H9 (cell line): ENCODE data around the gene BRPF1. TPM values are rescaled to one million over a fixed set of nuclear protein-coding genes. Genes with fewer than 3 reads are reported as not detected.

Experiments
- DNase-seq: peaks from one replicate; pipeline ENCODE4 v3.0.0-alpha.2; 2017
- H2AFZ ChIP-seq: one replicate; pipeline ENCODE4 v1.6.1; 2013; ENCODE audit warnings: mild to moderate bottlenecking, low read length, control low read depth, moderate library complexity
- H2AK5ac ChIP-seq: 2 replicates; pipeline ENCODE4 v1.6.1; 2013; ENCODE audit warnings: low read length, control low read depth, mixed read lengths; ENCODE audit not compliant: insufficient read length
- H2BK120ac ChIP-seq: one replicate; pipeline ENCODE4 v1.6.1; 2013; ENCODE audit warnings: low read depth, mild to moderate bottlenecking, low read length, control low read depth, inconsistent platforms; ENCODE audit not compliant: poor library complexity, severe bottlenecking
- H2BK12ac ChIP-seq: 2 replicates; pipeline ENCODE4 v1.6.1; 2013; ENCODE audit warnings: low read length, control low read depth, mixed read lengths, low read depth; ENCODE audit not compliant: insufficient read length
- H2BK15ac ChIP-seq: 2 replicates; pipeline ENCODE4 v1.6.1; 2013; ENCODE audit warnings: low read depth, low read length, control low read depth
- H2BK20ac ChIP-seq: one replicate; pipeline ENCODE4 v1.6.1; 2013; ENCODE audit warnings: low read depth, mild to moderate bottlenecking, low read length, control low read depth, inconsistent platforms; ENCODE audit not compliant: poor library complexity, severe bottlenecking
- H2BK5ac ChIP-seq: 2 replicates; pipeline ENCODE4 v1.6.1; 2013; ENCODE audit warnings: low read length, control low read depth, mixed read lengths; ENCODE audit not compliant: insufficient read length
- H3K14ac ChIP-seq: 2 replicates; pipeline ENCODE4 v1.6.1; 2013; ENCODE audit warnings: low read length, control low read depth; ENCODE audit not compliant: insufficient read depth
- H3K18ac ChIP-seq: 2 replicates; pipeline ENCODE4 v1.6.1; 2013; ENCODE audit warnings: low read depth, mild to moderate bottlenecking, mixed read lengths, low read length, control low read depth; ENCODE audit not compliant: insufficient read length
- H3K23ac ChIP-seq: 2 replicates; pipeline ENCODE4 v1.6.1; 2013; ENCODE audit warnings: low read length, control low read depth, mixed read lengths, low read depth; ENCODE audit not compliant: insufficient read length
- H3K23me2 ChIP-seq: 2 replicates; pipeline ENCODE4 v1.6.1; 2013; ENCODE audit warnings: low read depth, mild to moderate bottlenecking, mixed read lengths, low read length, control low read depth; ENCODE audit not compliant: insufficient read length, poor library complexity, severe bottlenecking
- H3K27ac ChIP-seq: 2 replicates; pipeline ENCODE4 v1.5.1; 2013; ENCODE audit warnings: low read length, control low read depth, mixed read lengths, low read depth; ENCODE audit not compliant: insufficient read length
- H3K27me3 ChIP-seq: 2 replicates; pipeline ENCODE4 v1.6.1; 2013; ENCODE audit warnings: low read length, control low read depth, inconsistent platforms; ENCODE audit not compliant: insufficient read depth
- H3K4ac ChIP-seq: 2 replicates; pipeline ENCODE4 v1.6.1; 2013; ENCODE audit warnings: low read depth, mild to moderate bottlenecking, control low read depth, inconsistent platforms, low read length, moderate library complexity
- H3K4me1 ChIP-seq: 2 replicates; pipeline ENCODE4 v1.6.1; 2013; ENCODE audit warnings: low read length, control low read depth, inconsistent platforms; ENCODE audit not compliant: insufficient read depth
- H3K4me2 ChIP-seq: 2 replicates; pipeline ENCODE4 v1.6.1; 2013; ENCODE audit warnings: low read length, control low read depth, mixed read lengths; ENCODE audit not compliant: insufficient read length, insufficient read depth
- H3K56ac ChIP-seq: 2 replicates; pipeline ENCODE4 v1.6.1; 2013; ENCODE audit warnings: low read depth, mild to moderate bottlenecking, mixed read lengths, low read length, control low read depth; ENCODE audit not compliant: insufficient read length
- H3K79me1 ChIP-seq: 2 replicates; pipeline ENCODE4 v1.6.1; 2013; ENCODE audit warnings: low read depth, mild to moderate bottlenecking, moderate library complexity, low read length, control low read depth, inconsistent platforms; ENCODE audit not compliant: insufficient read depth, poor library complexity, severe bottlenecking
- H3K79me2 ChIP-seq: 2 replicates; pipeline ENCODE4 v1.6.1; 2013; ENCODE audit warnings: low read length, control low read depth, inconsistent platforms; ENCODE audit not compliant: insufficient read depth
- H3K9ac ChIP-seq: 2 replicates; pipeline ENCODE4 v1.6.1; 2013; ENCODE audit warnings: low read length, control low read depth, mixed read lengths; ENCODE audit not compliant: insufficient read length; ENCODE audit errors: extremely low read depth
- H3K9me3 ChIP-seq: one replicate; pipeline ENCODE4 v1.6.1; 2013; ENCODE audit warnings: low read depth, low read length, inconsistent platforms; ENCODE audit not compliant: control insufficient read depth
- H3T11ph ChIP-seq: one replicate; pipeline ENCODE4 v1.6.1; 2013; ENCODE audit warnings: mild to moderate bottlenecking, low read length, control low read depth, inconsistent platforms
- H4K20me1 ChIP-seq: one replicate; pipeline ENCODE4 v1.6.1; 2013; ENCODE audit not compliant: control insufficient read depth, insufficient read length, insufficient read depth
- H4K5ac ChIP-seq: 2 replicates; pipeline ENCODE4 v1.6.1; 2013; ENCODE audit warnings: low read depth, mild to moderate bottlenecking, mixed read lengths, low read length, control low read depth; ENCODE audit not compliant: insufficient read length
- H4K8ac ChIP-seq: replicated peaks from 2 replicates; pipeline ENCODE4 v1.6.1; 2013; ENCODE audit warnings: low read length, control low read depth, mixed read lengths, low read depth; ENCODE audit not compliant: insufficient read length
- H4K91ac ChIP-seq: 2 replicates; pipeline ENCODE4 v1.6.1; 2013; ENCODE audit warnings: low read depth, mild to moderate bottlenecking, moderate library complexity, mixed read lengths, low read length, control low read depth; ENCODE audit not compliant: insufficient read length
- H3K27ac Mint-ChIP-seq, 3 experiments: 2 replicates in 2 of 3; 3 replicates in 1 of 3; pipeline ENCODE4 v1.8.0; 2020 to 2021; ENCODE audit warnings: mixed read lengths in 3 of 3, mild to moderate bottlenecking in 1 of 3, moderate library complexity in 1 of 3
- H3K27me3 Mint-ChIP-seq: 2 replicates; pipeline ENCODE4 v1.8.0; 2021; ENCODE audit warnings: low read depth, mild to moderate bottlenecking, moderate library complexity, mixed read lengths
- H3K36me3 Mint-ChIP-seq, 3 experiments: 2 replicates in 2 of 3; 3 replicates in 1 of 3; pipeline ENCODE4 v1.8.0; 2020 to 2021; ENCODE audit warnings: low read depth in 3 of 3, mixed read lengths in 3 of 3; ENCODE audit not compliant: insufficient read depth in 1 of 3
- H3K4me1 Mint-ChIP-seq, 2 experiments: 2 replicates each; pipeline ENCODE4 v1.8.0; 2020; ENCODE audit warnings: mixed read lengths in 2 of 2
- H3K4me3 Mint-ChIP-seq, 2 experiments: 2 replicates in 1 of 2; 3 replicates in 1 of 2; pipeline ENCODE4 v1.8.0; 2020 to 2021; ENCODE audit warnings: mild to moderate bottlenecking in 2 of 2, mixed read lengths in 2 of 2, moderate library complexity in 1 of 2
- H3K9me3 Mint-ChIP-seq, 2 experiments: 2 replicates in 1 of 2; 3 replicates in 1 of 2; pipeline ENCODE4 v1.8.0; 2020; ENCODE audit warnings: mild to moderate bottlenecking in 2 of 2, mixed read lengths in 2 of 2, moderate library complexity in 1 of 2
- WGBS: extraction: QIAGEN DNeasy Blood & Tissue Kit; methylation state at CpG from one replicate; pipeline ENCODE4 v1.1.7; 2013; ENCODE audit warnings: missing lambda C conversion rate, low lambda C conversion rate, mixed read lengths; ENCODE audit not compliant: insufficient read length; ENCODE audit errors: extremely low coverage; 5-methylcytosine and 5-hydroxymethylcytosine counted together
- total RNA-seq: library from RNA; stranded (reverse); gene quantifications from 2 replicates; pipeline ENCODE4 v1.2.1, GENCODE V29; 2021
- TF ChIP-seq, protein P1 (sequence below): fragments of 200-600 bp; sonication (generic); conservative IDR thresholded peaks from 3 replicates; pipeline ENCODE4 v1.8.0; 2021; ENCODE audit warnings: antibody characterized with exemption, mild to moderate bottlenecking

Gene BRPF1
- total RNA-seq, 1 experiment from 2014 or later, result 38.6 TPM

GRCh38 chr3:9781978-9782603 lies 50.6 kb downstream of the BRPF1 start:
- Histone ChIP-seq H3K79me1 (no peaks in the 10 kb centered on the region), H2BK12ac (no peak overlapping the region)

More at GRCh38 chr3:9781978-9782603, 50.6 kb downstream of the BRPF1 start:
- H3K27ac ChIP-seq, result no peak overlapping the region
- no peak overlapping the region for H3K18ac ChIP-seq
- no peak overlapping the region for H2BK15ac ChIP-seq
- no peaks in the 10 kb centered on the region for H3K27me3 ChIP-seq
- Mint-ChIP-seq H3K4me3 (no peak overlapping the region; a peak in 1 of 5 replicates), H3K27ac (no peak overlapping the region; a peak in 1 of 7 replicates), H3K4me1 (peaks cover 7 to 8% of the 10 kb centered on the region in 2 experiments; a peak in 3 of 4 replicates), H3K27me3 (no peaks in the 10 kb centered on the region; the same call in 1 of the 2 replicates), H3K9me3 (no peaks in the 10 kb centered on the region), H3K36me3 (peaks cover 18 to 64% (median 60%) of the 10 kb centered on the region in 3 experiments; a peak in 6 of 7 replicates)
- no peak overlapping the region for H3T11ph ChIP-seq
- no peak overlapping the region for H4K5ac ChIP-seq
- TF ChIP-seq, protein P1, sequence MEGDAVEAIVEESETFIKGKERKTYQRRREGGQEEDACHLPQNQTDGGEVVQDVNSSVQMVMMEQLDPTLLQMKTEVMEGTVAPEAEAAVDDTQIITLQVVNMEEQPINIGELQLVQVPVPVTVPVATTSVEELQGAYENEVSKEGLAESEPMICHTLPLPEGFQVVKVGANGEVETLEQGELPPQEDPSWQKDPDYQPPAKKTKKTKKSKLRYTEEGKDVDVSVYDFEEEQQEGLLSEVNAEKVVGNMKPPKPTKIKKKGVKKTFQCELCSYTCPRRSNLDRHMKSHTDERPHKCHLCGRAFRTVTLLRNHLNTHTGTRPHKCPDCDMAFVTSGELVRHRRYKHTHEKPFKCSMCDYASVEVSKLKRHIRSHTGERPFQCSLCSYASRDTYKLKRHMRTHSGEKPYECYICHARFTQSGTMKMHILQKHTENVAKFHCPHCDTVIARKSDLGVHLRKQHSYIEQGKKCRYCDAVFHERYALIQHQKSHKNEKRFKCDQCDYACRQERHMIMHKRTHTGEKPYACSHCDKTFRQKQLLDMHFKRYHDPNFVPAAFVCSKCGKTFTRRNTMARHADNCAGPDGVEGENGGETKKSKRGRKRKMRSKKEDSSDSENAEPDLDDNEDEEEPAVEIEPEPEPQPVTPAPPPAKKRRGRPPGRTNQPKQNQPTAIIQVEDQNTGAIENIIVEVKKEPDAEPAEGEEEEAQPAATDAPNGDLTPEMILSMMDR, result no peak
- no peak overlapping the region for H2AFZ ChIP-seq
- no peaks in the 10 kb centered on the region for H3K4me1 ChIP-seq
- DNase-seq, result no peak
- H2BK20ac ChIP-seq, result no peak overlapping the region
- no peak overlapping the region for H4K91ac ChIP-seq
- H3K9me3 ChIP-seq, result no peaks in the 10 kb centered on the region
- H2AK5ac ChIP-seq, result no peak overlapping the region
- H2BK5ac ChIP-seq, result no peak overlapping the region
- H3K14ac ChIP-seq, result no peak overlapping the region
- no peaks in the 10 kb centered on the region for H4K20me1 ChIP-seq
- H3K56ac ChIP-seq, result no peak overlapping the region
- no peaks in the 10 kb centered on the region for H3K79me2 ChIP-seq
- H2BK120ac ChIP-seq, result no peak overlapping the region
- H3K4me2 ChIP-seq, result no peak overlapping the region
- no peak overlapping the region for H3K9ac ChIP-seq
- no peak overlapping the region for H4K8ac ChIP-seq
- H3K23ac ChIP-seq, result no peak overlapping the region
- no peaks in the 10 kb centered on the region for H3K23me2 ChIP-seq
- no CpG with 5 or more reads among the region's 3 CpGs for WGBS
- H3K4ac ChIP-seq, result no peak overlapping the region
